BJ (cell line): ENCODE data around the gene IL17RE. TPM values are rescaled to one million over a fixed set of nuclear protein-coding genes. Genes with fewer than 3 reads are reported as not detected.

Experiments
- CTCF ChIA-PET: fragments of 350-600 bp; formaldehyde crosslinking; extraction: SDS; loops from one replicate; lab custom pipeline; 2021; ENCODE audit warnings: antibody characterized with exemption, inconsistent platforms; lab: Yijun Ruan, JAX
- POLR2A ChIA-PET: fragments of 300-600 bp; sonication (Branson Sonifier 250); formaldehyde crosslinking; extraction: SDS; loops from one replicate; lab custom pipeline; 2021; ENCODE audit warnings: antibody characterized with exemption; lab: Charles Lee
- DNase-seq: peaks from one replicate; pipeline ENCODE4 v3.0.0-alpha.2; 2011; ENCODE audit warnings: low read depth
- H3K27me3 ChIP-seq: 2 replicates; pipeline ENCODE4 v1.6.0; 2011; ENCODE audit warnings: low read length; ENCODE audit not compliant: control insufficient read depth, insufficient read depth
- H3K36me3 ChIP-seq: 2 replicates; pipeline ENCODE4 v1.5.1; 2011; ENCODE audit warnings: low read length; ENCODE audit not compliant: control insufficient read depth, insufficient read depth
- H3K4me3 ChIP-seq: 2 replicates; pipeline ENCODE4 v1.5.1; 2011; ENCODE audit warnings: low read depth, mild to moderate bottlenecking, control low read depth, low read length
- CTCF ChIP-seq: IDR thresholded peaks from 2 replicates; pipeline ENCODE4 v1.5.1; 2011; ENCODE audit warnings: low read depth, mild to moderate bottlenecking, control low read depth, inconsistent platforms, low read length, moderate library complexity; ENCODE audit not compliant: insufficient read depth
- polyA plus RNA-seq: library from polyadenylated mRNA; depleted of rRNA; stranded (reverse); fragments of >200 nt; gene quantifications from 2 replicates; pipeline ENCODE4 v1.2.3, GENCODE V29; 2011

Gene IL17RE
- polyA plus RNA-seq, 1 experiment: 4.0 TPM

- POLR2A ChIA-PET: no interaction called here
- no peak for TF ChIP-seq CTCF
Measured at GRCh38 chr3:9918261-9919038, 15.8 kb downstream of the IL17RE start.

GRCh38 chr3:9928158-9928557 is 25.5 kb downstream of the IL17RE start:
- H3K36me3 ChIP-seq: peaks cover 16% of the 10 kb centered on the region
- no peak for TF ChIP-seq CTCF
- no peak for DNase-seq
- ChIA-PET CTCF (no interaction called here), POLR2A (no interaction called here)
- H3K27me3 ChIP-seq: no peaks in the 10 kb centered on the region
- H3K4me3 ChIP-seq: no peak overlapping the region

More at GRCh38 chr3:9918261-9919038, 15.8 kb downstream of the IL17RE start:
- Histone ChIP-seq H3K4me3 (no peak overlapping the region), H3K27me3 (no peaks in the 10 kb centered on the region), H3K36me3 (0 out of 2 replicates have a peak, but pooled peaks cover under 1% of the 10 kb centered on the region)
- CTCF ChIA-PET: interaction anchor here (0.9 to 3.8 kb wide), 4 partner anchors 8 to 70 kb away, joined by 3 to 23 read pairs (median 4); partner anchors contain the start of gene CRELD1
- DNase-seq: no peak

GRCh38 chr3:9930804-9931418 is 28.3 kb downstream of the IL17RE start:
- Histone ChIP-seq H3K4me3 (no peak overlapping the region), H3K36me3 (peaks cover 13% of the 10 kb centered on the region), H3K27me3 (no peaks in the 10 kb centered on the region)
- DNase-seq: no peak
- ChIA-PET CTCF (interaction anchor here (0.6 to 5.3 kb wide), 6 partner anchors 9 to 352 kb away, joined by 3 to 29 read pairs (median 14); partner anchors contain the start of gene IL17RC), POLR2A (interaction anchor here (0.6 kb wide), 1 partner anchor 233 kb away, joined by 15 read pairs; no protein-coding TSS in a partner anchor)
- TF ChIP-seq CTCF: peak; percentile 19; the same call in 1 of the 2 replicates

GRCh38 chr3:9932535-9932842 is 29.8 kb downstream of the IL17RE start:
- no peak for DNase-seq
- POLR2A ChIA-PET: interaction anchor here (0.6 kb wide), 1 partner anchor 81 kb away, joined by 4 read pairs; no protein-coding TSS in a partner anchor
- CTCF ChIA-PET: interaction anchor here (0.6 to 5.3 kb wide), 27 partner anchors 10 to 371 kb away, joined by 3 to 29 read pairs (median 4); partner anchors contain the start of genes FANCD2 and IL17RC
- no peak for TF ChIP-seq CTCF
- Histone ChIP-seq H3K27me3 (no peaks in the 10 kb centered on the region), H3K36me3 (peaks cover 14% of the 10 kb centered on the region), H3K4me3 (no peak overlapping the region; the same call in 1 of the 2 replicates)
